Measurements from ENCODE around the gene PIK3AP1. TPM values are rescaled to one million over a fixed set of nuclear protein-coding genes. Genes with fewer than 3 reads are reported as not detected.

Gene PIK3AP1
- total RNA-seq, 4 donors from 2014 or later = 3.1 to 15.5 (median 5.5) TPM

DNA sequence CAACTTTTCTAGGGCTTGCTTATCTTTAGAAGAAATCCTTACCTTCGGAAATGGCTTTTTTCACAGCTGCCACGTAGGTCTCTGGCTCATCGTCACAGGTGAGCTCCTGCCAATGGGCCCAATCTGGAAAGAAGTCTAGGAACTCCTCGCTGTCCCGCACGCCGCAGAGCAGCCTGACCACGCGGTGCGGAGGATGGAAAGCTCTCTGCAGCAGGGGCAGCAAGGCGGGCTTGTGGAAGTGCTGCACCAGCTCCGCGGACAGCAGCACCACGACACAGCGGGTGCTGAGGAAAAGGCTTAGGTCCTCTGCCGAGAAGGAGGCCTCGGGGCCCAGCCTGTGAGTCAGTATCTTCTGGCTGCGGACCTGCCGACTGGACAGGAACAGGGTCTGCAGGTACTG, 10.8 kb downstream of the PIK3AP1 start:
- H3K36me3 ChIP-seq = no peaks in the 10 kb centered on the region
- no peak for ATAC-seq
- WGBS, 2 donors (ENCODE audit: low coverage in 1 of 2) = 81% methylated on average over 13 of the region's 19 CpGs; no CpG with 5 or more reads in 1 of the 2 donors
- no peaks in the 10 kb centered on the region for H3K9me3 ChIP-seq
- peaks cover 4% of the 10 kb centered on the region for H3K27me3 ChIP-seq
- H3K4me1 ChIP-seq = no peaks in the 10 kb centered on the region
- no peak for TF ChIP-seq EP300 (IDR thresholded peaks at IDR 0.05)
- no peak for TF ChIP-seq POLR2A (IDR thresholded peaks at IDR 0.05)
- no peak overlapping the region for H3K27ac ChIP-seq
- H3K4me3 ChIP-seq = no peak overlapping the region

DNA sequence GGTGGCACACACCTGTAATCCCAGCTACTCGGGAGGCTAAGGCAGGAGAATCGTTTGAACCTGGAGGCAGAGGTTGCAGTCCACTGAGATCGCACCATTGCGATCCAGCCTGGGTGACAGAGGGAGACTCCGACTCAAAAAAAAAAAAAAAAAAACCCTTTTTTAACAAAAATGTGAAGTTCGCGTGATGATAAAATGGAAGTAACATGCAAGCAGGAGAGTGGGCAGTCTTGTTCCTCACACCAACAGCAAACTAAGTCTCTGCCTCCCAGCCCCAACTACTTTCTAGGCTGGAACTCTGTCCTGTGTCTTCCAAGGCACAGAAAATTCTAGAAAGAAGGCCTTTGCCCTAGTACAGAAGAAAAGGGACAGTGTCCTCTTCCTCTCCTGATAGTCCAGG, 11.3 kb downstream of the PIK3AP1 start:
- Histone ChIP-seq H3K4me3 (no peak overlapping the region), H3K27ac (no peak overlapping the region), H3K36me3 (no peaks in the 10 kb centered on the region), H3K27me3 (peaks cover 4% of the 10 kb centered on the region), H3K9me3 (no peaks in the 10 kb centered on the region), H3K4me1 (no peaks in the 10 kb centered on the region)
- WGBS, 2 donors (ENCODE audit: low coverage in 1 of 2) = 89 to 96% methylated on average over 2 to 3 of the region's 7 CpGs
- ATAC-seq = no peak
- TF ChIP-seq POLR2A (IDR thresholded peaks at IDR 0.05) = no peak
- TF ChIP-seq EP300 (IDR thresholded peaks at IDR 0.05) = no peak
- TF ChIP-seq, protein P1, sequence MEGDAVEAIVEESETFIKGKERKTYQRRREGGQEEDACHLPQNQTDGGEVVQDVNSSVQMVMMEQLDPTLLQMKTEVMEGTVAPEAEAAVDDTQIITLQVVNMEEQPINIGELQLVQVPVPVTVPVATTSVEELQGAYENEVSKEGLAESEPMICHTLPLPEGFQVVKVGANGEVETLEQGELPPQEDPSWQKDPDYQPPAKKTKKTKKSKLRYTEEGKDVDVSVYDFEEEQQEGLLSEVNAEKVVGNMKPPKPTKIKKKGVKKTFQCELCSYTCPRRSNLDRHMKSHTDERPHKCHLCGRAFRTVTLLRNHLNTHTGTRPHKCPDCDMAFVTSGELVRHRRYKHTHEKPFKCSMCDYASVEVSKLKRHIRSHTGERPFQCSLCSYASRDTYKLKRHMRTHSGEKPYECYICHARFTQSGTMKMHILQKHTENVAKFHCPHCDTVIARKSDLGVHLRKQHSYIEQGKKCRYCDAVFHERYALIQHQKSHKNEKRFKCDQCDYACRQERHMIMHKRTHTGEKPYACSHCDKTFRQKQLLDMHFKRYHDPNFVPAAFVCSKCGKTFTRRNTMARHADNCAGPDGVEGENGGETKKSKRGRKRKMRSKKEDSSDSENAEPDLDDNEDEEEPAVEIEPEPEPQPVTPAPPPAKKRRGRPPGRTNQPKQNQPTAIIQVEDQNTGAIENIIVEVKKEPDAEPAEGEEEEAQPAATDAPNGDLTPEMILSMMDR (IDR thresholded peaks at IDR 0.05) = no peak
- no peak for TF ChIP-seq POLR2AphosphoS5 (IDR thresholded peaks at IDR 0.05)

DNA sequence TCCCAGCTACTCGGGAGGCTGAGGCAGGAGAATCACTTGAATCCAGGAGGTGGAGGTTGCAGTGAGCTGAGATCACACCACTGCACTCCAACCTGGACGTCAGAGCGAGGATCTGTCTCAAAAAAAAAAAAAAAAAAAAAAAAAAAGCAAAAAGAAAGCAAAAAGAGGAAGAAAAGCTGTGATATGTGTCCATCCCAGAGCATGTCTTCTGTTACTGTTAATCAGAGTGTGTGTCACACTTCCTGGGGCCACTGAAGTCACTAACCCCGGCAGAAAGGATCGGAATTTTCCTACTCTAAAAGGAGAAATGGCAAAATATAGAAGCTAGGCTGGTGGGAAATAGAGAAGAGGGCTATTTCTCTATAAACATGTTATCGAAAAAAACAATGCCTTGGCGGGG, 11.9 kb downstream of the PIK3AP1 start:
- Histone ChIP-seq H3K27ac (no peak overlapping the region), H3K9me3 (no peaks in the 10 kb centered on the region), H3K4me1 (no peaks in the 10 kb centered on the region), H3K36me3 (no peaks in the 10 kb centered on the region), H3K4me3 (no peak overlapping the region), H3K27me3 (peaks cover 4% of the 10 kb centered on the region)
- ATAC-seq = no peak
- no peak for TF ChIP-seq EP300 (IDR thresholded peaks at IDR 0.05)
- TF ChIP-seq POLR2A (IDR thresholded peaks at IDR 0.05) = no peak
- TF ChIP-seq, protein P1 (IDR thresholded peaks at IDR 0.05) = no peak
- no peak for TF ChIP-seq POLR2AphosphoS5 (IDR thresholded peaks at IDR 0.05)
- 61% methylated on average over 4 of the region's 7 CpGs; no CpG with 5 or more reads in 1 of the 2 donors for WGBS, 2 donors (ENCODE audit: low coverage in 1 of 2)

DNA sequence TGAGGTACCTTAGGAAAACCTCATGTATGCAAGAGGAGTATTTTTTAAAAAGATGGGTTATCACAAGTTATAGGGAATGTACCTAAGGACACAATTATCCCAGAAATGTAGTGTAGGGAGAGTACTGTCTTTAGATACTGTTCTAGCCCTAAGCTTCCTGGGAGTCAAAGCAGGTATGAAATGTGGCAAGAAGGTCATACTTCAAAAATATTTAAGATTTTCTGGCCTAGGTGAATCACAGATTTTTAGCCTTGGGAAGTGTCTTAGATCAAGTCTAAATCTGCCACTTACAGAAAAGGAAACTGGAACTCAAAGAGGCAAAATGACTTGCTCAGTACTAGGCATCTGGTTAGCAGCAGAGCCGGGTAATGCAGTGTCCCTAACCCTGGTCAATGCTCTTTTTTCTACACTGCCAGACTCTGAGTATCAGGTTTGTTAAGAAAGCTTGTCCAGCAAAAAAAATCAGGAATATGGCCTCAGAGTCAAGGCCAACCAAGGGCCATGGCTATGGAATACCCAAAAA, 13.9 kb downstream of the PIK3AP1 start:
- no peak for TF ChIP-seq POLR2A (IDR thresholded peaks at IDR 0.05)
- TF ChIP-seq, protein P1 (IDR thresholded peaks at IDR 0.05) = no peak
- no peak for TF ChIP-seq EP300 (IDR thresholded peaks at IDR 0.05)
- no peak for TF ChIP-seq POLR2AphosphoS5 (IDR thresholded peaks at IDR 0.05)

DNA sequence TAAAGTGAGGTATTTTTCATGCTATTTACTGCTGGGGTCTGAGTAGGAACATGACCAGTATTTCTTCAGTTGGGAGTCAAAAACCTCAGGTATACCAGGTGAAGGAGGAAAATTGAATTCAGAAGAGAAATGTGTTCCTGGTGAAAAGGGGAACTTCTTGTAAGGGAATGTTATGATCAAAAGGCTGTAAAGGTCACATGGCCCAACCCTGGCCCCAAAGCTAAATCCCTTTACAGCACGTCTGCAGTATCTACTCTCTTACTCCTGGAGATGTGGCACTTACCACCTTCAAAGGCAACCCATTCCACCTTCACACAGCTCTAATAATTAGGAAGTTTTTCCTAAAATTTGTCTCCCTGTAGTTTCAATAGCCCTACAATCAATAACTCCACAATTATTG, 15.2 kb downstream of the PIK3AP1 start:
- Histone ChIP-seq H3K4me1 (no peaks in the 10 kb centered on the region), H3K27ac (no peak overlapping the region), H3K4me3 (no peak overlapping the region), H3K9me3 (no peaks in the 10 kb centered on the region), H3K27me3 (peaks cover 4% of the 10 kb centered on the region), H3K36me3 (no peaks in the 10 kb centered on the region)
- ATAC-seq = no peak
- TF ChIP-seq POLR2AphosphoS5 (IDR thresholded peaks at IDR 0.05) = no peak
- TF ChIP-seq, protein P1 (IDR thresholded peaks at IDR 0.05) = no peak
- TF ChIP-seq POLR2A (IDR thresholded peaks at IDR 0.05) = no peak
- TF ChIP-seq EP300 (IDR thresholded peaks at IDR 0.05) = no peak
- WGBS, 2 donors (ENCODE audit: low coverage in 1 of 2) = 14 to 80% methylated on average over 1 of the region's 1 CpG

More for the DNA sequence above, 13.9 kb downstream of the PIK3AP1 start:
- Histone ChIP-seq H3K4me1 (no peaks in the 10 kb centered on the region), H3K9me3 (no peaks in the 10 kb centered on the region), H3K36me3 (no peaks in the 10 kb centered on the region), H3K27ac (no peak overlapping the region), H3K4me3 (no peak overlapping the region), H3K27me3 (peaks cover 4% of the 10 kb centered on the region)
- ATAC-seq = no peak
- 75 to 83% methylated on average over 1 of the region's 1 CpG for WGBS, 2 donors (ENCODE audit: low coverage in 1 of 2)

Measured in gastroesophageal sphincter (tissue), 4 donors.